Measurements from ENCODE around the gene CHERP.

The CHERP gene, protein sequence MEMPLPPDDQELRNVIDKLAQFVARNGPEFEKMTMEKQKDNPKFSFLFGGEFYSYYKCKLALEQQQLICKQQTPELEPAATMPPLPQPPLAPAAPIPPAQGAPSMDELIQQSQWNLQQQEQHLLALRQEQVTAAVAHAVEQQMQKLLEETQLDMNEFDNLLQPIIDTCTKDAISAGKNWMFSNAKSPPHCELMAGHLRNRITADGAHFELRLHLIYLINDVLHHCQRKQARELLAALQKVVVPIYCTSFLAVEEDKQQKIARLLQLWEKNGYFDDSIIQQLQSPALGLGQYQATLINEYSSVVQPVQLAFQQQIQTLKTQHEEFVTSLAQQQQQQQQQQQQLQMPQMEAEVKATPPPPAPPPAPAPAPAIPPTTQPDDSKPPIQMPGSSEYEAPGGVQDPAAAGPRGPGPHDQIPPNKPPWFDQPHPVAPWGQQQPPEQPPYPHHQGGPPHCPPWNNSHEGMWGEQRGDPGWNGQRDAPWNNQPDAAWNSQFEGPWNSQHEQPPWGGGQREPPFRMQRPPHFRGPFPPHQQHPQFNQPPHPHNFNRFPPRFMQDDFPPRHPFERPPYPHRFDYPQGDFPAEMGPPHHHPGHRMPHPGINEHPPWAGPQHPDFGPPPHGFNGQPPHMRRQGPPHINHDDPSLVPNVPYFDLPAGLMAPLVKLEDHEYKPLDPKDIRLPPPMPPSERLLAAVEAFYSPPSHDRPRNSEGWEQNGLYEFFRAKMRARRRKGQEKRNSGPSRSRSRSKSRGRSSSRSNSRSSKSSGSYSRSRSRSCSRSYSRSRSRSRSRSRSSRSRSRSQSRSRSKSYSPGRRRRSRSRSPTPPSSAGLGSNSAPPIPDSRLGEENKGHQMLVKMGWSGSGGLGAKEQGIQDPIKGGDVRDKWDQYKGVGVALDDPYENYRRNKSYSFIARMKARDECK

DNA sequence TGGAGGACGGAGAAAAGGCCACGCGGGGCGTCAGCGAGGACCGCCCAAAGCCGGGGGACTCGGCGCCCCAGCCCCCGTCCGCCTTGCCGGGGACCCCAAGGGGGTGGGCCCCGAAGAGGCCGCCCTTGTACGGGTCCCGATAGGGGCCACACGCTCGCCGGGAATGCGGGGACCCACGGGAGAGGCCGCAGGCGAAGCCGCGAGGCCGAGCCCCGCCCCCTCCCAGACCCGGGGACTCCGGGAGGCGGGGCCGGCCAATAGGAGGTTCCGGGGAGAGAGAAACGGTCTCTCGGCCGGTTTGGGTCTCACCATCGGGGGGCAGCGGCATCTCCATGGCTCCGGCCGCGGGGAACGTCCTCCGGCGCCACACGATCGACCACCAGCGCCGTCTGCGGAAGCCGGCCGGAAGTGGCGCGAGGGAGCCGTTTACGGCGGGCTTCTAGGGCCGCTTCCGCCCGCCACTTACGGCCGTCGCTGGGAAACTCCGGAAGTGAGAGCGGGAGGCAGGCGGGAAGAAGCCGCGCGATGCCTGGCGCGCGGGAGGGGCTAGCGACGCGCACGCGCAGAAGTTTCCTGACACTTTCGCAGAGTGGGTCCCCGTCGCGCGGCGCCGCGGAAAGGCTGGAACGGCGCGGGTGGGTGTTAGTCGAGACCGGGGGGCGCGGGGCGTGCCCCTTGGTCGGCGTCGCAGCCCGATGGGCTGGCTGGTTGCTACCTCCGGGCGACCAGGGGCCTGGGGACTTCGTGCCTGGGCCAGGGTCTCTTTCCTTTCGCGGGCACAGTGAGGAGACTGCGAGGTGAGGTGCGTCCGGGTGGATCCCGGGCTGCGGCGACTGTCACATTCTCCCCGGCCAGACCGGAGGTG is at the start of gene CHERP:
Gene CHERP, minus strand, starts transcription at position 393 of the 865 bp plus-strand sequence. Its CDS starts 59 bp downstream, at position 334.
- FAIRE-seq = no peak

DNA sequence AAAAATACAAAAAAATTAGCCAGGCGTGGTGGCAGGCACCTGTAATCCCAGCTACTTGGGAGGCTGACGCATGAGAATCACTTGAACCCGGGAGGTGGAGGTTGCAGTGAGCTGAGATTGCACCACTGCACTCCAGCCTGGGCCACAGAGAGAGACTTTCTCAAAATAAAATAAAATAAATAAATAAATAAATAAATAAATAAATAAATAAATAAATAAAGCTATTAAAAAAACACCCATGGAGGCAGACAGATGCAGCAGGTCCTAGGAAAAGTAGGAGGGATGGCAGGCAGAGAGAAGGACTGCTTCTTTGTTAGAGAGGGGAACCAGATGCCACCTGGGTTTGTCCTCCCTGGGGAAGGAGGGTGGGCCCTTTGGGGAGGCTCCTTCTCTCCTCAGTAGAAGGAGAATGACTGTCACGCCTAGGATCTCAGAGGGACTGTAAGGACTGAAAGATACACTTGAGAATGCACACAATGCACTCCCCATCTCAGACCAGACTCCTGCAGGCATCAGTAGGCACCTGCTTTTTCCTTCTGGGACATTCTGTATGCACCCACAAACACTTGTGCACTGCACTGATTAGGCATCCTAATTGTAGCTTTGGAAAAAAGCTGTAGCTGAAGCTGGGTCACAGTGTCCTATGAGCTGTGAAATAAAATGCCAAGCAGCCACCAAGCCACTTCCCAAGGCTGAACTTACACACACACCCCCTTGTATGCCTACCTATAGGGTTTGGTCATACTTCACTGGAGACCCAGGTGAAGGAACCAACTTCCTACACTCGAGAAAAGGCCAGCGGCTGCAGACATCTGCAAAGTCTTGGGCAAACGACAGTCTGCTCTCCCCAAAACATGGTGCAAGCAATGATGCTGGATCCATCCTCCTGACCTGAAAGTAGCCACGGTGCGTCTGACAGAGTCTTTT is 48.9 kb upstream of the CHERP start:
- no peak for FAIRE-seq

DNA sequence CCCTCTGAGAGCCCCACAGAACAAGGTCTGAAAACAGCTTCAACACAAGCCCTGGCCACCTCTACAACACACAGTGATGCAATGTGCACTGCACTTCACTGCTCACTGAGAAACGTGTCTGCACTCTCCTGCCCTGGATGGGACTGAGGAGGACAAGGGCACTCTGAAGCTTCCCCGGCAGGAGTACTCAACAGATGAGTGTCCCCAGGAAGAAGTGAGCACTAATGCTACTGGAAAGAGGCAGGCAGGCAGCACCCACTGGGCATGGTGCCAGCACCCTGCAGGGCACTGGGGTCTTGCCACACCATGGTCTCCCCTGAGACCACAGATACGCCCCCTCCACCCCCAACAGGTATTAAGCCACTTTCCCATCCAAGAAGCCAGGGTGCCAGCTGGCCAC is 47.7 kb upstream of the CHERP start:
- FAIRE-seq = no peak

DNA sequence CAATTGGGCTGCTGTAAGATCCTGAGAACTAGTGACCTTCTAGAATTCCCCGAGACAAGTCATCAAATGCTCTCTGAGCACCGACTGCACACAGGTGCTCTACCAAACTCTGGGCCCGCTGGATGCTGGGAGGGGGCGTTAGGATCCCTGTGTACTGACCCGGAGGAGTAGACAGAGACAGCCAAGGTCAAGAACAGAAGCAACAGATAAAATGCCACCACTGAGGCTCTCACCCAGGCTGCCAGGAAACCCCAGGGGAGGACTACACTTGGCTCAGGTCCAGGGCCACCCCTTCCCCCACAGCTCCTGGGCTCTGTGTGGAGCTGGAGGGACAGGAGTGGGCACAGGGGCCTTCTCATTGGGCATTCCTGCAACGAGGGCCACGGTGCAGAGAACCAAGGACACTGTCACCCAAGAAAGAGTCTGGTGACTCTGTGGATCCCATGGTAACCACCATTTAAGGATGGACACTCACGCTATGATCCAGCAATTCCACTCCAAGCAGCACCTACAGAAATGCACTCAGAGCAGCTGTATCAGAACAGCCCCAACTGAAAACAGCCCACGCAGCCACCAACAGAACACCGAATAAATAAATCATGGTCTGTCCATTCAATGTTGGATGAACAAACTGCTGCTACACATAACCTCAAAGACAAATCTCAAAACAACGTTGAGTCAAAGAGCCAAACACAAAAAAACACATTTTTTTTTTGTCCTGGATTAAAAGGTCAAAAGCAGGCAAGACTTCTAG is 46.8 kb upstream of the CHERP start:
- FAIRE-seq = no peak

DNA sequence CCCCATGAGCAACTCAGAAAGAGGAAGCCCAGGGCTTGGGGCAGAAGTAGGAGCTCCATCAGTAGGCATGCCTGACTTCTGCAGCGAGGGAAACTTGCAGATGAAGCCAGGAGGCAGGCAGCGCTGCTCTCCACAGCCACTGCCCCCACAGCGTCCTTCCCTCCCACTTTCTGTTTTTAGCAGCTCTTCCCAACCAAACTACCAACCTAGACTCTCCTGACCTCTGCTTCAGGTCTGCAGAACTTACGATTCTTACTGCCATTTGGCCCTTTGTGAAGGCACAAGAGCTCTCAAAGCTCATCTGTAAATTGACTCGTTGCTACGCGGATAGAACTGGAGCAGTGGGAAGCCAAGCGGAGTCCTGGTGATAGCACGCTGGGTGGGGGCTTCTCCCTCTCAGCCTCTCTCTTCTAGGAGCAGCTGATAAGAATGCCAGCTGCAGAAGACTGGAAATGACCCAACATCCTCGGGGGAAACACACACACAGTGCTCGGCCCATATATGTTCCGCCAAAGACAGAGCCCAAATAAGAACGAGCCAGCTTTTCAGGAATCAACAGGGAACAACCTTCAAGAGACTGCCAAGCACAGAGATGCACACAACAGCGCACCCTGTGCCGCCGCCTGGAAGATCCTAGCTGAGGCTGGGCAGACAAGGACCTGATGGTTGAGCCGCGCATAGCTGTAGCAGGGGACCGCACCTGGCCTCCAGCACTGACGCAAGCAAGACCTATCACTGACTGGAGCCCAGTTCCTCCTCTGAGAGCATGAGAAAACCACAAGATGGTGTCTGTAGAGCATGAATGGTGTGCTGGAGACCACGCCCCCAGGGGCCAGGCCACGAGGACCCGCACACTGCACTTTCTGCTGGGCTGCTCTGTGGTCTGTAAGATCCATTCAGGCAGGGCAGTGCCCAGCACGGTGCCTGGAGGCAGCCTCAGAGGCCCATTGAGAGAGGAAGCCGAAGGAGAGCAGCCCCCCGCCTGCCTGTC is 45.9 kb upstream of the CHERP start:
- no peak for FAIRE-seq

DNA sequence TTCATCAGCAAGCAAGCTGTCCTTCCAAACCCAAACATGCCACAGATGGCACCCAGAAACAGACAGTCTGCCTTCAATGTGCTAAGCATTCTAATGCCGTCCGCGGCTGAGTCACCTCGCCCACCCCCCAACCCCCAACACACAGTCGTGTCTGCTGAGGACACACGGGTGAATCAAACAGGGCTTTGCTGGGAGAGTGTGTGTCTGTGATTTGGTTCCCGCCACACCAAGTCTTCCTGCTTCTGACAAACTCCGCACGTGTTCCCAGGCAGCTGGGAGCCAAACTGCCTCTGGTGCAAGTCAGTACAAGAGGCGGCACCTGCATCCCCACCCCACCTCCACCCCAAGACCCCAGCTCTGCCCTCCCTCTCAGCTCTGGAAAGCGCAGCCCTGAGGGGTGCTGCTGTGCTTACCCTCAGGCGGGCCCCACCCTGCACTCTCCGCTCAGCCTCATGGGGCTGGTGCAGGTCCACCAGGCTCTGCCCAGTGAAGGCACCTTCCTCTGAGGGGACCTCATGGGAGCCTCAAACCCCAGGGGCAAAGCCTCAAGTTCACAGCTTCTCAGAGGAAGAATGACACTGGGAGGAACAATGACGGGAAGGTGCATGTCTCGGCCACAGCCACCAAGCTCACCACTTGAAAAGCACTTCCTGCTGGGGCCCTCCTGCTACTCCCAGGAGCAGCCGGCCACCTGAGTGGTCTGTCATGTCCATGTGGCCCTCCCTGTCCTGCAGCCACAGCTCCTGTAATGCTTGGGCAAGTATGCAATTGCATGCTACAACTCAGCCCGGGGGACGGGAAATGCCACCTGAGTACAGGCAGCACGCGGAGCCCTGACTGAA is 45.0 kb upstream of the CHERP start:
- no peak for FAIRE-seq

DNA sequence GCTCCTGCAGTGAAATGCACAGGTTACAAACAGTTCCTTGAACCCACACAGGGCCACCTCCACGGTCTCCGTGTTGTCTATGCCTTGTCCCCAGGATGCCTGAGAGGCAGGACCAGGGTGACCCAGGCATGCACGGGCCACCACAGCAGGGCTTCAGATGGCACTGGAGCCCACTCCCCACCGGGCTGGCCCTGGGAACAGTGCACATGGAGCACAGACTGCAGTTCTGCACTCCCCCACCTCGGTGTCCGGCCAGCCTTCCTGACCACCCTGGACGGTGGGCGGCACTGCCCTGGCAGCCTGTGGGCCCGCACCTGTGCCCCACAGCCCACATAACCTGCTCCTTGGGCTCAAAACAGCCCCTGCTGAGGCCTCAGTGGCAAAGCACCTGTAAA is 44.2 kb upstream of the CHERP start:
- no peak for FAIRE-seq

DNA sequence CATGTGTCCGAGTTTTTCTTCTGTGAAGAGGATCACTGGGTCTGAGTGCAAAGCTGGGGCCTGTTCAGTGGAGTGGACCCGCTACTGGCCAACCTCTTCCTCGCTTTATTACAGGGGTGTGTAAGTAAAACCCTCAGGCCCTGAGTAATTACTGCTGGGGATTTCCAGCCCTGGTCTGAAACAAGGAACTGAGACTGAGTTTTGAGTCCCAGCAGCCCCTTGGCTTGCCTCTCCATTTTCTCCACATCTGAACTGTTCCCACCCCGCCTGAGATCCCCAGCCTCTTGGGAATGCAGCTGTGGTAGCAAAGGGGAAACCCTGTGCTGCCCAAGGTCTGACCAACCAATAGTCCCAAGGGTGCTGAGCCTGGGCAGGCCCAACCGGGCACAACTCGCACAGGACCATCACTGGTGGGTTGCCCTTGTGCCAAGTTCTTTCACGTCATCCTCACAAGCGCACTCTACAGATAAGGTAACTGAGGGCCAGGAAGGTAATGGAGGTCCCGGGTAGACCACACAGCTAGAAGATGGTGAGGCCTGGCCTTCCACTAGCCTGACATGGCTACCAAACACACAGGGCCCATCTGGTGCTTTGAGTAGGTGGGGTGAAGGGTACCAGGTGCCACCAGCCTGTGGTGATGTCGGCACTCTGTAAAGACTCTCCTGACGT is 43.7 kb upstream of the CHERP start:
- no peak for FAIRE-seq

DNA sequence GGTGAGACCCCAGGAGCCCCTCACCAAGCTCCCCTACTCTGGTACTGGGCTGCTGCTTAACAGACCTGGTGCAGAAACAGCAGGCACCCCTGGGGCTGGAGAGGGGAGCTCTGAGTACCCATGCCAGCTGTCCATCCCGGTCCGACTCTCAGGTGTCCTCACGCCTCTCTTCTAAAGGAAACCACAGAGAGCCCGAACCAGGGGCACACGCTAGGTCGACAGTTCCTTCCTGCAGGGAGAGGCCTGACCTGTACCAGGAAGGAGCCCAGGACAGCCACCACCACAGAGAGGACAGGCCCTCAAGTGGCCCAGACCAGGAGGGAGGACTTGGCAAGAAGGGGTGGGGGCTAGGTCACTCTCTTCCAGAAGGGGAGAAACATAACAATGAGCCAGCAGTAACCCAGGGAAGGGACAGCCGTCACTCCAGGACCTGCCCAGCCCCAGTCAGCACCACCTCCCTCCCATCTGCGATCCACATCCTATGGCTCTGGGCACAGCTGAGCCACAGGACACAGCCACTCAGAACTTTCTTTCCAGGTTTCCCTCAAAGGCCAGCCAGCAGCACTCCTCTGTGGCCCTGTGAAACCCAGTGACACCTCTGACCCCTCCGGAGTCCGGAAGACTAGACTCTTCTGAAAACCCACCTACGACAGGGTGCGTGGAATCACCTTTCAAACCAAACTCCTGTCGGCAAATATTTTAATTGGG is 43.0 kb upstream of the CHERP start:
- no peak for FAIRE-seq

DNA sequence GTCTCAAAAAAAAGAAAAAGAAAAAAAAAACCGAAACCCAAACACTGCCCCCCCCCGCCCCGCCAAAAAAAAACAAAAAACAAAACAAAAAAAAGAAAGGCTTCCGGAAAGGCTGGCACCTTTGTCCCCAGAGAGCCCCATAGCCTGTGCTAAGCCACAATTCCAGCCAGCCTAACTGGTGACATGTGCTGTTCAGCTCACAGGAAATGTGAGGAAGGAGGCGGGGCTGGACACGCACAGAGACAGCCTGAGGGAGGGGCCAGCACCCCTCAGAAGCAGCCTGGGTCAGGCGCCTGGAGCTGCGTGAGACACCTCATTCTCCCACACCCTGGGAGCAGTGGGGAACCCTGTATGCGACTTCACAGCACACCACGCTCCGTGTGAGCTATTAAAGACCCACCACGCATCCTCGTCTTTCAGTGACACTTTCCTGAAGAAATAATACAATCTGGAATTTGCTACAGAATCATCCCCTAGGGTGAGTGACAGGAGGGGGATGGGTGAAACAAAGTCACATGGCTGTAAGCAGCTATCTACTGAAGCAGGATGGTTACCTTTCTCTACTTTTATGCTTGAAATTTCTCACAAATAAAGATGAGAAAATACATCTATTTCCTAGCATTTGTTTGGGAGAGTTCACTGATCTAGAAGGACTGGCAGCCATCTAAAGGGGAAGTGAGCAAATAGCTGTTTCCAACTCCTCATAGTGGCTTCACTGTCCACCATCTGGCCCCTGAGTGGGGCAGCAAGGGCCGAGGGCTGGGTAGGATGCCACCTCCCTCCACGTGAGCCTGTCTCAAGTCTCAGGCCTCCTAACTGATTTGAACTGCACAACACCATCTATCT is 42.2 kb upstream of the CHERP start:
- no peak for FAIRE-seq

DNA sequence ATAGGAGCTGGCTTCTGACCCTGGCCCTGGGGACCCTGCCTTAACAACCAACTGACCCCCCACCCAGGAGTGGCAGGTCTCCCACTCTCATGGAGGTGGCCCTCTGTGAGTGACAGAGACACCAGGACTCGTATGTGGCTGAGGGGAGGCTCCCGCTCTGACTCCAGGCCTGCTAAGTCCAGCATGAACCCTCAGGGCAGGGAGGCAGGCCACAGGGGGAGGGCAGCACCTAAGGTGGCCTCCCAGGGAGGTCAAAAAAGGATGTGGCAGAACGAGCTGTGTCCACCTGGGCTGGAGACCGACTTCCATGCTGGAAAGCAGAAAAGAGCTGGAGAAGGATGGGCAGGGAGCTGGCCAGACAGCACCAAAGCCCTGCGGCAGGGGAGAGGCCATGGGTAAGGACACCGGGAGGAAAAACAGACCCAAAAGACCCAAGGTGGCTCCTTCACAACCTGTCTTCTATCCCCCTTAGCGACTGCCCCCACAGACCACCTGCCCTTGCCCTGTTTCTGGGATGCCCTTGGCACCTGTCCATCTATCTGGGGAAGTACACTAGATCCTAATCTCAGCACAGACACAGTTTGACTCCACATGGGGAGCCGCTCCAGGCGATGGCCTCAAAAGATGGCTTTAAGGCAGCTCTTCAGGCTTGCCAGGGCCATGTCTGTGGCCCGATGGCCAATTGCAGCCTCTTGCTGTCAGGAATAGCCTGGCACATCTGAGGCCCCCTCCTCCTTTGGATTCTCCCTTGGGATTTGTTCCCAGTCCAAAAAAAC is 40.4 kb upstream of the CHERP start:
- no peak for FAIRE-seq

DNA sequence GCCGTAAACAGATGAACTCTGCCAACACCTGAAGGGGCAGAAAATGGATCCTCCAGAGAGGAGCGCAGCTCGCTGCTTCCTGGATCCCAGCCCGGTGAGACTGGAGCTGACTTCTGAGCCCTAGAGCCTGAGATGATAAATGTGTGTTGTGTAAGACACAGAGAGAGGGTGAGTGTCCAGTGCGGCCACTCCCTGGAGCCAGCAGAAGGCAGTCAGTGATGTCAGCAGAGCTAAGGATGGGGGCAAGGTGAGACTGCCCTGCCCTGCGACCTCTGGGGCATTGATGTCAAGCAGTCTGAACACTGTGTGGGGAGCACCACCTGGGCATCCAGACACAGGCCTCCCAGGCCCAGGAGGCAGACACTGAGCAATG is 39.7 kb upstream of the CHERP start:
- no peak for FAIRE-seq

DNA sequence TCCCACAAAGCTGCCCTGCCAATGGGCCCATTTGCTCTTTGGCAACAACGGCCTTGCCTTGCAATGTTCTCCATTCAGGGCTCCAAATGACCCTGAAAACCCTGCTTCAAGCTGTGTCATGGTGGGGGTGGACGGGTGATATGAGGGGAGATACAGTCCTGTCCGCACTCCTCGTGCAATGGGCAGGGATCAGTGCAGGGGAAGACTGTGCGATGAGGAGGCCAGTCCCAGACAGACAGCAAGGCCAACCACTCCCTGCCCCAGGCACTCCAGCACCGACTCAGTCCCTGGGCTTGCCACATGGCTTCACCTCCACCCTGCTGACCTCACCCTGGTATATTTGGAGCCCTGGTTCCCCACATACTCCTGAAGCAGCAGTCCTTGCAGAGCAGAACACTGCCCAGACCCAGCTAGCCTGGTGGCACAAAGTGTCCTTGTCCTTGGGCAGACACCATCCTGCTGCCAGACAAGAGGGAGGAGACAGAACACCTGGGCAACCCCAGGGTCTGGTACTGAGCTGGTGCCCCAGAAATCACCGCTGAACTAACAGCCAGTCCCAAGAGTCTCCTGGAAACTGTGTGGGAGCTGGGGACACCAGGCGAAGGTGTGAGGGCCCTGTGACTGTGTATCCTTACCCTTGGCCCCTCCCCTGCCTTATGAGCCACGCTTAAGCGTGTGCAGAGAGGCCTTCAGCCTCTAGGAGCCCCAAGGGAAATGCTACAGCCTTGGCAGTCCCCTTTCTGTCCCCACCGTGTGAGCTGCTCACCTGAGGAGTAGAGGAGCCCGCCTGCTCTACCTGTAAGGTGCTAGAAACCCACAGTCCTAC is 39.1 kb upstream of the CHERP start:
- FAIRE-seq = no peak

DNA sequence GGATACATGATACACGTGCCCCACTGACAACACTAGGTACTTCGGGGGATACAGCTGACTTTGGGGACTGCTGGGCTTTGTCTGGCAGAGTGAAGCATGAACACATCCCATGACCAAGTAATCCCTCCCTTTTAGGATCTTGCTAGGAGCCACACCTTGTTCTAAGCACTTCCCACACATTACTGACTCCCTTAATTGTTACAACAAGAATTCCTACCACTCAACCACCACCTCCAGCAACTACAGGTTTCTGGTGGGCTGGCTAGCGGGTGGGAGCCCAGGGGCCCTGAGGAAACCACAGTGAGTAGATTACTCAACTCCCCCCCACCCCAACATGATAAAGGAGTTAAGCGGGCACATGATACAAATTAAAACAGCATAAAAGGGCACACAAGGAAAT is 37.1 kb upstream of the CHERP start:
- no peak for FAIRE-seq

DNA sequence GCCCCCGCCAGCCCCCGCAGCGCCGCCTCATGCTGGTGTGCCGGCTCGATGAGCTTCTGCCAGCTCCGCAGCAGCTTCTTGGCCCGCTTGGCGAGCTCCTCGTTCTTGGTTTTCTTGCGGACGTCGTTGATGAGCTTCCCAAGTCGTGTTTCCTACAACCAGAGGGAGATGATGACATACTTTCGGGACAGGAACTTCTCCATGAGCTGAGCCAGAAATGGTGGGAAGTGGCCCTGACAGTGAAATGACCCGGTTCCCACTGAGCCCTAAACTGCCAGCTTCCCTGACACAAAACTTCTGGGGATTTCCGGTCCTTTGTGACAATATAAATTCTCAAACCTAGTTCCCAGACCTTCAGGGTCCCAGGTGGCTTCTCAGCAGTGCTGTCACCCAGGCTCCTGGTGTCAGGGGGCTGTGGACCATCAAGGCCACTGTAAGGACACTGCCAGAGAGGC is 35.3 kb upstream of the CHERP start:
- FAIRE-seq = no peak
